Neural cell (in vitro differentiated cells): ENCODE data around the gene C1orf115. TPM values are rescaled to one million over a fixed set of nuclear protein-coding genes. Genes with fewer than 3 reads are reported as not detected.

ENCODE experiments used
- H2AFZ ChIP-seq: fragments of 200-600, 300-800 bp; sonication (generic), shearing (Covaris generic); 2 replicates; pipeline ENCODE4 v1.6.0; 2014; ENCODE audit warnings: low read depth, mild to moderate bottlenecking, antibody characterized with exemption, low read length, moderate library complexity
- H3F3A ChIP-seq: fragments of 200-600 bp; shearing (Covaris generic); 2 replicates; pipeline ENCODE4 v1.6.1; 2016; ENCODE audit warnings: mild to moderate bottlenecking, moderate library complexity, mixed read lengths, antibody characterized with exemption, low read length; ENCODE audit not compliant: insufficient read depth, poor library complexity, severe bottlenecking
- H3K27ac ChIP-seq: fragments of 200-600, 300-800 bp; sonication (generic), shearing (Covaris generic); 2 replicates; pipeline ENCODE4 v1.5.1; 2014; ENCODE audit warnings: mild to moderate bottlenecking, low read length, moderate library complexity
- H3K27me3 ChIP-seq: fragments of 300-800, 200-600 bp; sonication (generic), shearing (Covaris generic); 2 replicates; pipeline ENCODE4 v1.6.0; 2014; ENCODE audit warnings: mild to moderate bottlenecking, low read depth, low read length, moderate library complexity; ENCODE audit not compliant: insufficient read depth
- H3K36me3 ChIP-seq: fragments of 300-800, 200-600 bp; sonication (generic), shearing (Covaris generic); 2 replicates; pipeline ENCODE4 v1.5.1; 2014; ENCODE audit warnings: mild to moderate bottlenecking, antibody characterized with exemption, low read length, moderate library complexity; ENCODE audit not compliant: insufficient read depth
- H3K4me2 ChIP-seq: fragments of 300-800, 200-600 bp; sonication (generic), shearing (Covaris generic); 2 replicates; pipeline ENCODE4 v1.6.0; 2014; ENCODE audit warnings: mild to moderate bottlenecking, low read length
- H3K4me3 ChIP-seq: fragments of 300-800, 200-600 bp; sonication (generic), shearing (Covaris generic); 2 replicates; pipeline ENCODE4 v1.5.1; 2014; ENCODE audit warnings: mild to moderate bottlenecking, low read length, moderate library complexity
- H3K79me2 ChIP-seq: fragments of 200-600 bp; shearing (Covaris generic); replicated peaks from 2 replicates; pipeline ENCODE4 v1.6.0; 2014; ENCODE audit warnings: mild to moderate bottlenecking, low read length, moderate library complexity; ENCODE audit not compliant: insufficient read depth
- H3K9ac ChIP-seq: fragments of 300-800, 200-600 bp; sonication (generic), shearing (Covaris generic); 2 replicates; pipeline ENCODE4 v1.6.1; 2016; ENCODE audit warnings: mild to moderate bottlenecking, low read length, mixed read lengths
- H3K9me2 ChIP-seq: fragments of 200-600 bp; shearing (Covaris generic); 2 replicates; pipeline ENCODE4 v1.6.1; 2016; ENCODE audit warnings: mild to moderate bottlenecking, low read length, mixed read lengths; ENCODE audit not compliant: insufficient read depth
- H3K9me3 ChIP-seq: fragments of 200-600, 300-800 bp; sonication (generic), shearing (Covaris generic); 2 replicates; pipeline ENCODE4 v1.6.1; 2016; ENCODE audit warnings: mild to moderate bottlenecking, mixed run types, low read length, moderate library complexity, mixed read lengths
- H4K20me1 ChIP-seq: fragments of 200-600 bp; shearing (Covaris generic); 2 replicates; pipeline ENCODE4 v1.6.1; 2016; ENCODE audit warnings: mild to moderate bottlenecking, mixed run types; ENCODE audit not compliant: insufficient read depth
- CTCF ChIP-seq: fragments of 450-650 bp; IDR thresholded peaks from 2 replicates; pipeline ENCODE4 v1.5.1; 2014; ENCODE audit warnings: antibody characterized with exemption, mild to moderate bottlenecking, moderate library complexity; ENCODE audit not compliant: poor library complexity, severe bottlenecking
- EP300 ChIP-seq: fragments of 450-650 bp; conservative IDR thresholded peaks from 2 replicates; pipeline ENCODE4 v1.6.1; 2014; ENCODE audit warnings: antibody characterized with exemption, mild to moderate bottlenecking, moderate library complexity; ENCODE audit not compliant: poor library complexity, severe bottlenecking
- EZH2 ChIP-seq: fragments of 200-600, 300-800 bp; shearing (Covaris generic), sonication (generic); IDR thresholded peaks from 2 replicates; pipeline ENCODE4 v1.6.1; 2014; ENCODE audit warnings: antibody characterized with exemption, low read length, borderline replicate concordance, mild to moderate bottlenecking; ENCODE audit not compliant: insufficient read depth, poor library complexity, severe bottlenecking
- MXI1 ChIP-seq: fragments of 450-650 bp; conservative IDR thresholded peaks from 2 replicates; pipeline ENCODE4 v1.6.1; 2014; ENCODE audit warnings: antibody characterized with exemption, mild to moderate bottlenecking; ENCODE audit not compliant: poor library complexity, severe bottlenecking
- POLR2AphosphoS5 ChIP-seq: IDR thresholded peaks from 2 replicates; pipeline ENCODE4 v1.6.1; 2012
- RAD21 ChIP-seq: fragments of 450-650 bp; conservative IDR thresholded peaks from 2 replicates; pipeline ENCODE4 v1.6.1; 2014; ENCODE audit warnings: antibody characterized with exemption, mild to moderate bottlenecking, moderate library complexity
- REST ChIP-seq: IDR thresholded peaks from 2 replicates; pipeline ENCODE4 v1.6.1; 2012; ENCODE audit warnings: borderline replicate concordance
- SMC3 ChIP-seq: fragments of 450-650 bp; conservative IDR thresholded peaks from 2 replicates; pipeline ENCODE4 v1.6.1; 2014; ENCODE audit warnings: antibody characterized with exemption, mild to moderate bottlenecking, moderate library complexity; ENCODE audit not compliant: poor library complexity
- TAF1 ChIP-seq: IDR thresholded peaks from 2 replicates; pipeline ENCODE4 v1.6.1; 2012; ENCODE audit warnings: low read depth
- polyA plus RNA-seq: library from polyadenylated mRNA; depleted of rRNA; stranded (reverse); fragments of >200 nt; gene quantifications from 2 replicates; pipeline ENCODE4 v1.2.3, GENCODE V29; 2014

C1orf115 gene
- polyA plus RNA-seq, 1 donor from 2014 or later = 0.88 TPM

- Histone ChIP-seq H3K27me3 (no peaks in the 10 kb centered on the region), H3K79me2 (no peaks in the 10 kb centered on the region), H3K9me3 (no peaks in the 10 kb centered on the region), H3F3A (no peaks in the 10 kb centered on the region), H3K27ac (no peak overlapping the region), H3K4me3 (no peak overlapping the region), H3K9ac (no peak overlapping the region), H3K9me2 (no peaks in the 10 kb centered on the region), H3K4me2 (no peak overlapping the region), H4K20me1 (no peaks in the 10 kb centered on the region), H3K36me3 (peaks cover 7% of the 10 kb centered on the region), H2AFZ (no peak overlapping the region)
- TF ChIP-seq EP300 = no peak
- TF ChIP-seq RAD21 = no peak
- TF ChIP-seq MXI1 = no peak
- no peak for TF ChIP-seq POLR2AphosphoS5
- TF ChIP-seq CTCF = no peak
- no peak for TF ChIP-seq REST
- TF ChIP-seq EZH2 = no peak
- no peak for TF ChIP-seq TAF1
- no peak for TF ChIP-seq SMC3
Measured at GRCh38 chr1:220655961-220656740, 34.0 kb upstream of the C1orf115 start.

GRCh38 chr1:220666349-220666748 lies 23.8 kb upstream of the C1orf115 start:
- Histone ChIP-seq H3K79me2 (no peaks in the 10 kb centered on the region), H3K9me3 (no peaks in the 10 kb centered on the region), H3K9ac (no peak overlapping the region), H3K27me3 (no peaks in the 10 kb centered on the region), H3K4me2 (no peak overlapping the region), H3K27ac (no peak overlapping the region), H3K4me3 (no peak overlapping the region), H3F3A (no peaks in the 10 kb centered on the region), H2AFZ (no peak overlapping the region), H3K9me2 (no peaks in the 10 kb centered on the region), H4K20me1 (no peaks in the 10 kb centered on the region), H3K36me3 (no peaks in the 10 kb centered on the region)
- TF ChIP-seq EP300 (no peak), CTCF (no peak), SMC3 (no peak), MXI1 (no peak), RAD21 (no peak), EZH2 (no peak), TAF1 (no peak), REST (no peak), POLR2AphosphoS5 (no peak)
